HG03139 (cell line): ENCODE measurements around the gene AUTS2.

Experiments
- ATAC-seq: cut with Tn5 transposase; IDR thresholded peaks from one replicate; pipeline ENCODE4 v1.9.1; 2021; ENCODE audit not compliant: unreplicated experiment

AUTS2 gene

GRCh38 chr7:70321016-70321590, 722.8 kb downstream of the AUTS2 start:
- ATAC-seq, result no peak

- ATAC-seq, result no peak
Measured at GRCh38 chr7:70322856-70323255, 724.6 kb downstream of the AUTS2 start.

GRCh38 chr7:70325509-70326101, 727.3 kb downstream of the AUTS2 start:
- no peak for ATAC-seq

- ATAC-seq, result no peak
Measured at GRCh38 chr7:70334295-70334694, 736.0 kb downstream of the AUTS2 start.

GRCh38 chr7:70334871-70335270, 736.6 kb downstream of the AUTS2 start:
- ATAC-seq, result no peak

- ATAC-seq, result no peak
Measured at GRCh38 chr7:70336536-70336935, 738.3 kb downstream of the AUTS2 start.

- no peak for ATAC-seq
Measured at GRCh38 chr7:70338015-70338414, 739.7 kb downstream of the AUTS2 start.

- ATAC-seq, result no peak
Measured at GRCh38 chr7:70340236-70340635, 742.0 kb downstream of the AUTS2 start.

GRCh38 chr7:70341446-70341845, 743.2 kb downstream of the AUTS2 start:
- ATAC-seq, result no peak

- no peak for ATAC-seq
Measured at GRCh38 chr7:70343519-70343918, 745.2 kb downstream of the AUTS2 start.

GRCh38 chr7:70344726-70345125, 746.5 kb downstream of the AUTS2 start:
- no peak for ATAC-seq

- no peak for ATAC-seq
Measured at GRCh38 chr7:70346844-70347462, 748.7 kb downstream of the AUTS2 start.

- ATAC-seq, result peak; percentile 91
Measured at GRCh38 chr7:70347463-70348254, 749.4 kb downstream of the AUTS2 start.

- ATAC-seq, result no peak
Measured at GRCh38 chr7:70349031-70349430, 750.8 kb downstream of the AUTS2 start.

GRCh38 chr7:70349819-70350218, 751.5 kb downstream of the AUTS2 start:
- ATAC-seq, result no peak

GRCh38 chr7:70352088-70352487, 753.8 kb downstream of the AUTS2 start:
- no peak for ATAC-seq

- ATAC-seq, result no peak
Measured at GRCh38 chr7:70352906-70353305, 754.6 kb downstream of the AUTS2 start.

GRCh38 chr7:70353330-70353945, 755.2 kb downstream of the AUTS2 start:
- no peak for ATAC-seq

GRCh38 chr7:70353946-70354335, 755.7 kb downstream of the AUTS2 start:
- no peak for ATAC-seq

- ATAC-seq, result no peak
Measured at GRCh38 chr7:70354409-70355169, 756.3 kb downstream of the AUTS2 start.
